ENCODE results near the gene TAF4B.

Gene TAF4B

GRCh38 chr18:26394047-26394654, 167.9 kb downstream of the TAF4B start:
- DNase-seq: no peak

- no peak for DNase-seq
These were observed 170.8 kb downstream of the TAF4B start for GRCh38 chr18:26397019-26397418.

GRCh38 chr18:26403491-26403890, 177.2 kb downstream of the TAF4B start:
- DNase-seq: no peak

- peak; percentile 47 for DNase-seq
These were observed 179.1 kb downstream of the TAF4B start for GRCh38 chr18:26405190-26405801.

GRCh38 chr18:26406324-26406723, 180.1 kb downstream of the TAF4B start:
- DNase-seq: no peak

- peak; percentile 46 for DNase-seq
These were observed 180.7 kb downstream of the TAF4B start for GRCh38 chr18:26406854-26407517.

- no peak for DNase-seq
These were observed 181.7 kb downstream of the TAF4B start for GRCh38 chr18:26407736-26408601.

- no peak for DNase-seq
These were observed 182.8 kb downstream of the TAF4B start for GRCh38 chr18:26409091-26409490.

- DNase-seq: no peak
These were observed 188.7 kb downstream of the TAF4B start for GRCh38 chr18:26414901-26415440.

GRCh38 chr18:26415631-26416030, 189.4 kb downstream of the TAF4B start:
- DNase-seq: no peak

- no peak for DNase-seq
These were observed 190.5 kb downstream of the TAF4B start for GRCh38 chr18:26416652-26417150.

- no peak for DNase-seq
These were observed 190.9 kb downstream of the TAF4B start for GRCh38 chr18:26417190-26417589.

GRCh38 chr18:26418225-26418624, 192.0 kb downstream of the TAF4B start:
- DNase-seq: no peak

GRCh38 chr18:26419746-26420145, 193.5 kb downstream of the TAF4B start:
- DNase-seq: no peak

- no peak for DNase-seq
These were observed 195.3 kb downstream of the TAF4B start for GRCh38 chr18:26421503-26421902.

GRCh38 chr18:26421931-26422330, 195.7 kb downstream of the TAF4B start:
- no peak for DNase-seq

GRCh38 chr18:26422472-26423162, 196.4 kb downstream of the TAF4B start:
- no peak for DNase-seq

GRCh38 chr18:26424428-26425147, 198.3 kb downstream of the TAF4B start:
- DNase-seq: no peak

GRCh38 chr18:26425148-26425531, 198.9 kb downstream of the TAF4B start:
- no peak for DNase-seq

GRCh38 chr18:26429535-26430226, 203.4 kb downstream of the TAF4B start:
- DNase-seq: no peak

Measured in NCI-H1048 (cell line).